ENCODE data around the gene RABGAP1L.

DNA sequence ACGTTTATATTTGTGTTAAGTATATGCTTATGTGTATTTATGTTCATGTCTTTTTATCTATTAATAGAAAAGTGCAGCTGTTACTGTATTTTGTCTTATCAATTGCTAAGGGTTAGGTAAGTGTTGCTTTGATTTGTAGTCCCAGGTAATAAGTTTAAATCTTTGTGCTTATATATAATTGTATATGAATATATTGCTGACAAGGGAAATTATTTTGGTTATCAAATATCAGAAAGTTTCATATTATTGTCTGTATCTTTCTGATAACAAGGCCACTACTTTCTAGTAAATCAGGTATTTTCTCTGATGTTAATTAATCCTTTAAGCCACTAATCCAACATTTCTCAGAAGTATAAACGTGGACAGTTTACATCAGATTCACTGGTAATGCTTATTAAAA is 309.7 kb downstream of the RABGAP1L start:
- TF ChIP-seq, protein P1, sequence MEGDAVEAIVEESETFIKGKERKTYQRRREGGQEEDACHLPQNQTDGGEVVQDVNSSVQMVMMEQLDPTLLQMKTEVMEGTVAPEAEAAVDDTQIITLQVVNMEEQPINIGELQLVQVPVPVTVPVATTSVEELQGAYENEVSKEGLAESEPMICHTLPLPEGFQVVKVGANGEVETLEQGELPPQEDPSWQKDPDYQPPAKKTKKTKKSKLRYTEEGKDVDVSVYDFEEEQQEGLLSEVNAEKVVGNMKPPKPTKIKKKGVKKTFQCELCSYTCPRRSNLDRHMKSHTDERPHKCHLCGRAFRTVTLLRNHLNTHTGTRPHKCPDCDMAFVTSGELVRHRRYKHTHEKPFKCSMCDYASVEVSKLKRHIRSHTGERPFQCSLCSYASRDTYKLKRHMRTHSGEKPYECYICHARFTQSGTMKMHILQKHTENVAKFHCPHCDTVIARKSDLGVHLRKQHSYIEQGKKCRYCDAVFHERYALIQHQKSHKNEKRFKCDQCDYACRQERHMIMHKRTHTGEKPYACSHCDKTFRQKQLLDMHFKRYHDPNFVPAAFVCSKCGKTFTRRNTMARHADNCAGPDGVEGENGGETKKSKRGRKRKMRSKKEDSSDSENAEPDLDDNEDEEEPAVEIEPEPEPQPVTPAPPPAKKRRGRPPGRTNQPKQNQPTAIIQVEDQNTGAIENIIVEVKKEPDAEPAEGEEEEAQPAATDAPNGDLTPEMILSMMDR (conservative IDR thresholded peaks at IDR 0.05; ENCODE audit: low read length): no peak
- no peak for TF ChIP-seq EZH2phosphoT487 (IDR thresholded peaks at IDR 0.05; ENCODE audit: borderline replicate concordance)
